Nephron progenitor cell (in vitro differentiated cells): ENCODE measurements around the gene PVALEF.
A peak's percentile ranks its signal among the peaks of the same experiment; 100 is the strongest.

Experiments used
- DNase-seq: peaks from one replicate; pipeline ENCODE4 v3.0.0; 2021
- H3K27ac Mint-ChIP-seq: 2 replicates; pipeline ENCODE4 v1.8.0; 2021; ENCODE audit warnings: mild to moderate bottlenecking, moderate library complexity, mixed read lengths
- H3K27me3 Mint-ChIP-seq: 2 replicates; pipeline ENCODE4 v1.8.0; 2021; ENCODE audit warnings: mild to moderate bottlenecking, low read depth, mixed read lengths; ENCODE audit not compliant: poor library complexity
- H3K36me3 Mint-ChIP-seq: 2 replicates; pipeline ENCODE4 v1.8.0; 2021; ENCODE audit warnings: low read depth, mixed read lengths
- H3K4me1 Mint-ChIP-seq: 2 replicates; pipeline ENCODE4 v1.8.0; 2021; ENCODE audit warnings: mixed read lengths
- H3K4me3 Mint-ChIP-seq: 2 replicates; pipeline ENCODE4 v1.8.0; 2021; ENCODE audit warnings: mild to moderate bottlenecking, moderate library complexity, mixed read lengths
- H3K9me3 Mint-ChIP-seq: 2 replicates; pipeline ENCODE4 v1.8.0; 2021; ENCODE audit warnings: mild to moderate bottlenecking, moderate library complexity, mixed read lengths
- TF ChIP-seq, protein P1 (sequence below): fragments of 200-600 bp; sonication (generic); IDR thresholded peaks from 2 replicates; pipeline ENCODE4 v1.5.0; 2021; ENCODE audit warnings: antibody characterized with exemption

The PVALEF gene

DNA sequence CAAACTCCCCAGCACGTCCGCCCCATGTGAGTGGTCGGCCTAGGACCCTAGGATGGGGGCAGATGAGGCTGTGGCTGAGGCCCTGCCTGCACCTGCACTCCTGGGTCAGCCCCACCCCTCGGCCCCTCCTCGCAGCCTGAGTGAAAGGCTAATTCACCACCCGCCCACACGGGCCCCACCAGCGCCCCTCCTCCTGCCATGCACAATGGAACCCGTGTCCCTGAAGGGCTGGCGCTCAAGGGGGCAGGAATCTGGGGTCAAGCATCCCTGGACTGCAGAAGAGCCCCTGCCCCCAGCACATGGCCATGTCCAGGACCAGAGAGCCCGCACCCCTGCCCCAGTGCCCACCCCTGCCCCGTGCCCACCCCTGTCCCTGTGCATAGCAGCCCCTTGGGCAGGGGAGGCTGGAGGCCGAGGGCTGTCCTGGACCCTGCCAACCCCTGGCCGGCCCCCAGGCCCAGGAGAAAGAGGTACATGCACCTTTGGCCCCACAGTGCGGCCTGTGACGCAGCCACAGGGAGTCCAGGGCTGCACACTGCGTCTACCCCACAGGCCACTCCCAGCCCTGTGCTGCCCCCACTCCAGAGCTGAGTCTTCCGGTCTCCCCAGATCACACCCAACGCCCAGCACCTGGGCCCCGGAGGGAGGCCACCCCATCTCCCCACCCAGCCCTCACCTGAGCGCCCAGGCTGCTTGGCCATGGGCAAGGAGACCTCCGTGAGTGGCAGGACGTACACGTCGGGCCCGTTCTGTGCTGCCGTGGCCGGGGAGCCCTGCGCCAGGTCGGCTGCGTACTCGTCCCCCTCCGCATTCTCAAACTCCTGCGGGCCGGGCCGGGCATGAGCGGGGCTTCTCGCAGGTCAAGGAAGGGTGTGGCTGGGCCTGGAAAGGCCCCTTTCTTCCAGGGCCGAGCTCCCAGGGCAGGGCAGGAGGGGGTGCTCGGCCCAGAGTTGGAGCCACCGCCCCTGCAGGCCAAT lies 34.6 kb upstream of the PVALEF start:
- Mint-ChIP-seq H3K27me3 (no peaks in the 10 kb centered on the region), H3K4me3 (no peak overlapping the region), H3K9me3 (no peaks in the 10 kb centered on the region), H3K36me3 (no peaks in the 10 kb centered on the region), H3K4me1 (peaks cover 17% of the 10 kb centered on the region), H3K27ac (no peak overlapping the region)
- no peak for DNase-seq
- TF ChIP-seq, protein P1, sequence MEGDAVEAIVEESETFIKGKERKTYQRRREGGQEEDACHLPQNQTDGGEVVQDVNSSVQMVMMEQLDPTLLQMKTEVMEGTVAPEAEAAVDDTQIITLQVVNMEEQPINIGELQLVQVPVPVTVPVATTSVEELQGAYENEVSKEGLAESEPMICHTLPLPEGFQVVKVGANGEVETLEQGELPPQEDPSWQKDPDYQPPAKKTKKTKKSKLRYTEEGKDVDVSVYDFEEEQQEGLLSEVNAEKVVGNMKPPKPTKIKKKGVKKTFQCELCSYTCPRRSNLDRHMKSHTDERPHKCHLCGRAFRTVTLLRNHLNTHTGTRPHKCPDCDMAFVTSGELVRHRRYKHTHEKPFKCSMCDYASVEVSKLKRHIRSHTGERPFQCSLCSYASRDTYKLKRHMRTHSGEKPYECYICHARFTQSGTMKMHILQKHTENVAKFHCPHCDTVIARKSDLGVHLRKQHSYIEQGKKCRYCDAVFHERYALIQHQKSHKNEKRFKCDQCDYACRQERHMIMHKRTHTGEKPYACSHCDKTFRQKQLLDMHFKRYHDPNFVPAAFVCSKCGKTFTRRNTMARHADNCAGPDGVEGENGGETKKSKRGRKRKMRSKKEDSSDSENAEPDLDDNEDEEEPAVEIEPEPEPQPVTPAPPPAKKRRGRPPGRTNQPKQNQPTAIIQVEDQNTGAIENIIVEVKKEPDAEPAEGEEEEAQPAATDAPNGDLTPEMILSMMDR = no peak

DNA sequence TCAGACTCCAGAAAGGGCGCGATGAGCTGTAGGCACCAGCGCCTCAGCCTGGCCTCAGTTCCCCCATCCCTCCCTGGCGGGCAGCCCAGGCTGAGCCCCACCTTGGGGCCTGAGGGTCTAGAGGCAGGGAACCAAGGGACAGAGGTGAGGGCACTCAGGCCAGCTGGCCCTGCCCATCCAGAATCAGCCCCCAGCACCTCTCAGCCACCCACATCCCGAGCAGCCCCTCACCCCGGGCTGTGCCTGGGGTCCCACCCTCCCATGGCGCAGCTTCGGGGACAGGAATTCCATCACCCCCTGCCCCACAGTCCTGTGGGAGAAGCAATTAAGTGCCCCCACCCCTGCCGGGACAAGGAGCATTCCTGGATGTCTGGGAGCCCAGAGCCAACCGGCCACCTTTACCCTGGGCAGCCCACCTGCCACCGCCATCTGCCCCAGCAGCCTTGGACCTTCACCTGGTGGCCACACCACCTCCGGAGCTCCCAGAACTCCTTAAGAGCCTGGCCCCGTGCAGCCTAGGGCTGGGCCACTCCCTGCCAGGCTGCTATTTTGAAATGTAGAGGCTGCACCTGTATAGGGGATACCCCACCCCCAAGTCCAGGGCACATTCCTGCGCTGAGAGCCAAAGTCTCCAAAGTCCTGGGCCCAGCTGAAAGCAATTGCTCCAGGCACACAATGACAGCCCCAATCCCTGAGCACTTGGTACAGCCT lies 33.7 kb upstream of the PVALEF start:
- Mint-ChIP-seq H3K27ac (no peak overlapping the region), H3K4me3 (no peak overlapping the region), H3K4me1 (peaks cover 17% of the 10 kb centered on the region), H3K9me3 (no peaks in the 10 kb centered on the region), H3K36me3 (no peaks in the 10 kb centered on the region), H3K27me3 (no peaks in the 10 kb centered on the region)
- no peak for DNase-seq
- TF ChIP-seq, protein P1 = no peak

DNA sequence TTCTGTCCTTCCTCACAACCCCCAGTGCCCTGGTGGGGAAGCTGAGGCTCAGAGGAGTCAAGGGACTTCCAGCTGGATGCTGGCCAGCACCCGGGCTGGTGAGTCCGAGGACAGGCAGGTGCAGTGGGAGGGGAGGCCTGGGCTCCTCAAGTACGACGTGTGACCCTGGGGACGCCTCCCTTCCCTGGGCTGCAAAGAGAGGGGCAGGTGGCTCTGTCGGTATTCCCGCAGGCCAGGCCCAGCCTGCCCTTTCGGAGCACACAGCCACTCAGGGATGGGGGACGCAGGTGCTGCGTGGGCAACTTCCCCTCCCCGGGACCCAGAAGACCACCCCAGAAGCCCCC lies 33.1 kb upstream of the PVALEF start:
- no peaks in the 10 kb centered on the region for H3K27me3 Mint-ChIP-seq
- H3K27ac Mint-ChIP-seq = no peak overlapping the region
- no peaks in the 10 kb centered on the region for H3K36me3 Mint-ChIP-seq
- TF ChIP-seq, protein P1 = no peak
- H3K4me1 Mint-ChIP-seq = peaks cover 17% of the 10 kb centered on the region
- no peaks in the 10 kb centered on the region for H3K9me3 Mint-ChIP-seq
- DNase-seq = no peak
- no peak overlapping the region for H3K4me3 Mint-ChIP-seq

DNA sequence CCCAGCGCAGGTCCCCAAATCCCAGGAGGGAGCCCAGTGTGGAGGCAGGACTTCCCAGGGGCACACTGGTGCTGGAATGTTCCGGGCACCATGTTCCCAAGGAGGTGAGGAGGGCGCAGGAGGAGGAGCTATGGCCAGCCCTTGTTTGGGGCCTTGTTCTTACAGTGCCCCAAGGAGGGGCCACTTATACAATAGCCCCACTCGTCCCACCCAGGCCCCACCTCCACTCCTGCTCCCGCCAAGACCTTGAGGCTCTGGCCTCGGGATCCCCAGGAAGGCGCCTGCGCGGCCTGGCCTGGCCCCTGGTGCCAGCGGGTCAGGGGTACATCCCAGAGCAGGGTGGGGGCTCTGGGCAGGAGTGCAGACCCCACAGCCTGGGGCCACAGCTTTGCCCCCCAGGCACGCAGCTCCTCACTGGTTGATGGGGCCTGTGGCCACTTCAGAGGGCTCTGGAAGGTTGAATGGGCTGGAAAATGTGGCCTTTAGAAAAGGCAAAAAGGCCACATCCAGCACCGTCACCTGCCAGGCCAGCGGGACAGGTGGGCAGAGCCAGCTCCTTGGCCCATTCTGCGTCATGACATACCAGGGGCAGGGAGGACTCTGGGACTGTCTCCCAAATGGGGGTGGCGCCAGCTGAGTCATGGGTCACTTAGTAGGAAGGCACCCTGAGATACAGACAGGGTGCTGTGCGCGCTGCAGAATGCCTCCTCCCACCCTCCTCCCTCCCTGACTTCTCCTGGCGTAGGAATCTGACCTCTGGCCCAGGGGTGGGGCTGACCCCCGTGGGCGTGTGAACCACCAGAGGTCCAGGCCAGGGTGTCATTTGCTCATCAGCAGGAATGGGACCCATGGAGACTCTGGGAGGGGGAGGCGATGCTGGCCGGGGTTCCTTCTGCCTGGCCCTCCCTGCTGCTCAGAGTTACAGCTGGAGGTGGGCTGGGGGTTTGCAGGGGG lies 32.3 kb upstream of the PVALEF start:
- H3K9me3 Mint-ChIP-seq = no peaks in the 10 kb centered on the region
- no peak overlapping the region for H3K27ac Mint-ChIP-seq
- TF ChIP-seq, protein P1 = no peak
- peaks cover 17% of the 10 kb centered on the region for H3K4me1 Mint-ChIP-seq
- H3K36me3 Mint-ChIP-seq = no peaks in the 10 kb centered on the region
- H3K27me3 Mint-ChIP-seq = no peaks in the 10 kb centered on the region
- peak; percentile 46 for DNase-seq
- H3K4me3 Mint-ChIP-seq = no peak overlapping the region

DNA sequence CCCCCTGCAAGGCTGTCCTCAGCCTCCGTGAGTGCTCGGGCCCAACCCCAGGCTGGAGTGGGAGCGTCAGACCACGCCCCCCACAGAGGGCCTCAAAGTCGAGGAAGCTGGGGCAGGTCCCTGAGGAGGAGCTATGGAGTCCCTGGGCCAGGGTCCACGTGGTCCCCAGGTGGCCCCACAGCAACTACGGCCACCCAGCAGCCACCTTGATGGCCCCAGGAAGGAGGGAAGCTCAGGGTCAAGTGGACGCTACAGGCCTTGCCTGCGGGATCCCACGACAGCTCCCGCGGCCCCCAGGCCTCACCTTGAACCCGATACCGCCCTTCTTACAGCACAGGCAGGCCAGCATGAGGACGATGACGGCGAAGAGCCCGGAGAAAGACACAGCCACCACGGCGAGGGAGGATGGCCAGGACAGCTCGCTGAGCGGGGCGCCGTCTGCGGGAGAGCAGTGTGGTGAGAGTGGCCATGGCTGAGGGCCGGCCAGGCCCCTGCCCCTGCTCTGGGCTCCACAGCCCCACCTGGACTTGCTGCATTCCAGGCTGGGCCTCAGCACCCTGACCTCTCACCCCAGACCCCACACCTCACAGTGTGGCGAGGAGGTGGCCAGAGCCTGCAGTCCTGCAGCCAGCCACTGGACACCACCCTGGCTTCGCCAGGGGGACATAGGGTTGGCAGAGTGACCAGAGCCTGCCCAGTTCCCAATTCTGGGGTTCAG lies 31.1 kb upstream of the PVALEF start:
- peaks cover 10% of the 10 kb centered on the region for H3K27me3 Mint-ChIP-seq
- TF ChIP-seq, protein P1 = no peak
- no peak overlapping the region for H3K4me3 Mint-ChIP-seq
- DNase-seq = no peak
- peaks cover 16% of the 10 kb centered on the region for H3K4me1 Mint-ChIP-seq
- H3K27ac Mint-ChIP-seq = no peak overlapping the region
- H3K9me3 Mint-ChIP-seq = no peaks in the 10 kb centered on the region
- H3K36me3 Mint-ChIP-seq = no peaks in the 10 kb centered on the region
